Measurements from ENCODE around the gene HHAT. TPM values are rescaled to one million over a fixed set of nuclear protein-coding genes. Genes with fewer than 3 reads are reported as not detected.

Gene HHAT
- total and polyA plus RNA-seq, 4 donors: 1.2 to 11.3 (median 3.8) TPM

DNA sequence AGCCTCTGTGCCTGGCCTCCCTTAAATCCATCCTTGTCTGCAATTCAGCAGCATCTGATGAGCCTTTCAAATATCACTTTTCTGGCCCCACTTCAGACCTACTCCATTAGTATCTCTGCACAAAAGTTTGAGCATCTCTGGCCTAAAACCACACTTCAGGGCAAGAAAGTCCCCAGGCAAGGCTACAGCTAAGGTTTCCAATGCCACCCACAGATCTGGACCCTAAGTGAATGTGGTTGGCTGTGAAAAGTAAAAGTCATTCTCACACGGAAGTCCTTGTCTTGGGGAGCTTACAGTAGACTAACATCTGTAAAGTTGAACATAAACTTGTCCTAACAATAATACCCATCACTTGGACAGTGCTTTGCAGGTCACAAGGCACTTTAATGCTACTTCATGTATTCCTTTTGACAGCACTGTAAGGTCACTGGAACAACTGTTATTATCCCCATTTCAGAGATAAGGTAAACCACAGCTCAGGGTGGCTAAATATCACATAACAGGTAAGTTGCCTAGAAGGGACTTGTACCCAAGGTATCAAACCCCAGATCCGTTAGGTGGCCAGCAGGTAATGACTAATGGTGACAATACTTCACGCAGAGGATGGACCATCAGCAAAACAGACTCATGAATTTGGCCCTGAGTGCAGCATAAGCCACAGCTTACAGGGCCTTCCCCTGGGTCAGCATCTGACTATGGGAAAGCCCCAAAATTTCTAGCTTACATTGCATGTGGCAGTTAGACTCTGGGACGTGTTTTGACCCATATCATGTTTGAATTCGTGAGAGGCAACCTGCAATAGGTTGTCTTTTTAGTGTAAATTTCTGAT lies 356.0 kb downstream of the HHAT start:
- Histone ChIP-seq H3K27ac (ENCODE audit: low read depth in 1 of 2, low read length in 1 of 2) (no peak overlapping the region), H3K4me3 (no peak overlapping the region), H3K4me1 (ENCODE audit: control insufficient read depth in 5 of 5, insufficient read depth in 5 of 5, low read length in 5 of 5) (no peaks in the 10 kb centered on the region), H3K27me3 (ENCODE audit: control insufficient read depth in 3 of 3, insufficient read depth in 3 of 3, low read length in 2 of 3) (no peaks in the 10 kb centered on the region), H3K9ac (ENCODE audit: insufficient read depth in 1 of 2, low read length in 2 of 2) (no peak overlapping the region), H3K9me3 (ENCODE audit: control insufficient read depth in 4 of 4, insufficient read depth in 3 of 4, low read length in 3 of 4) (no peaks in the 10 kb centered on the region), H3K36me3 (ENCODE audit: control insufficient read depth in 4 of 4, insufficient read depth in 4 of 4, low read length in 4 of 4) (no peaks in the 10 kb centered on the region)
- no peak for ATAC-seq (ENCODE audit: insufficient read depth, low FRiP score)
- WGBS, 2 donors: 62 to 85% methylated on average over 5 of the region's 5 CpGs
- DNase-seq: no peak
- TF ChIP-seq, protein P1, sequence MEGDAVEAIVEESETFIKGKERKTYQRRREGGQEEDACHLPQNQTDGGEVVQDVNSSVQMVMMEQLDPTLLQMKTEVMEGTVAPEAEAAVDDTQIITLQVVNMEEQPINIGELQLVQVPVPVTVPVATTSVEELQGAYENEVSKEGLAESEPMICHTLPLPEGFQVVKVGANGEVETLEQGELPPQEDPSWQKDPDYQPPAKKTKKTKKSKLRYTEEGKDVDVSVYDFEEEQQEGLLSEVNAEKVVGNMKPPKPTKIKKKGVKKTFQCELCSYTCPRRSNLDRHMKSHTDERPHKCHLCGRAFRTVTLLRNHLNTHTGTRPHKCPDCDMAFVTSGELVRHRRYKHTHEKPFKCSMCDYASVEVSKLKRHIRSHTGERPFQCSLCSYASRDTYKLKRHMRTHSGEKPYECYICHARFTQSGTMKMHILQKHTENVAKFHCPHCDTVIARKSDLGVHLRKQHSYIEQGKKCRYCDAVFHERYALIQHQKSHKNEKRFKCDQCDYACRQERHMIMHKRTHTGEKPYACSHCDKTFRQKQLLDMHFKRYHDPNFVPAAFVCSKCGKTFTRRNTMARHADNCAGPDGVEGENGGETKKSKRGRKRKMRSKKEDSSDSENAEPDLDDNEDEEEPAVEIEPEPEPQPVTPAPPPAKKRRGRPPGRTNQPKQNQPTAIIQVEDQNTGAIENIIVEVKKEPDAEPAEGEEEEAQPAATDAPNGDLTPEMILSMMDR (IDR thresholded peaks at IDR 0.05; ENCODE audit: control extremely low read depth, extremely low read depth): no peak

DNA sequence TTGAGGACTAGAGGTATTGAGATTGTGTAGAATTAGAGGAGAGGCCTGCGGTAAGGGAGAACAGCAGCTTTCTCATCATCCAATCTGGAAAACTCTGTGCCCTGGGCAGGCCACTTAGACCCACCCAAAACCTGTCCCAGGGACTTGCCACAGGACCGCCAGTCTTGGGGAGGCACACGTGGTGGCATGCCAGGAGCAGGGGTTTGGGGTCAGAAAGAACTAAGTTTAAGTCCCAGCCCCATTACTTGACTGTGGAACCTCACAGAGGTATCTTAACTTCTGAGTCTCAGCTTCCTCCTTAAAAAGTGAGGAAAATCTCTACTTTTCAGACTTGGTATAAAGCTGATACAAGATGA lies 356.6 kb downstream of the HHAT start:
- H3K4me1 ChIP-seq (ENCODE audit: control insufficient read depth in 5 of 5, insufficient read depth in 5 of 5, low read length in 5 of 5): no peaks in the 10 kb centered on the region
- DNase-seq: no peak
- H3K4me3 ChIP-seq: no peak overlapping the region
- H3K36me3 ChIP-seq (ENCODE audit: control insufficient read depth in 4 of 4, insufficient read depth in 4 of 4, low read length in 4 of 4): no peaks in the 10 kb centered on the region
- no peak overlapping the region for H3K27ac ChIP-seq (ENCODE audit: low read depth in 1 of 2, low read length in 1 of 2)
- TF ChIP-seq, protein P1 (IDR thresholded peaks at IDR 0.05; ENCODE audit: control extremely low read depth, extremely low read depth): no peak
- ATAC-seq (ENCODE audit: insufficient read depth, low FRiP score): no peak
- H3K9ac ChIP-seq (ENCODE audit: insufficient read depth in 1 of 2, low read length in 2 of 2): no peak overlapping the region
- WGBS, 2 donors: 89 to 95% methylated on average over 3 of the region's 3 CpGs
- H3K9me3 ChIP-seq (ENCODE audit: control insufficient read depth in 4 of 4, insufficient read depth in 3 of 4, low read length in 3 of 4): no peaks in the 10 kb centered on the region
- no peaks in the 10 kb centered on the region for H3K27me3 ChIP-seq (ENCODE audit: control insufficient read depth in 3 of 3, insufficient read depth in 3 of 3, low read length in 2 of 3)

DNA sequence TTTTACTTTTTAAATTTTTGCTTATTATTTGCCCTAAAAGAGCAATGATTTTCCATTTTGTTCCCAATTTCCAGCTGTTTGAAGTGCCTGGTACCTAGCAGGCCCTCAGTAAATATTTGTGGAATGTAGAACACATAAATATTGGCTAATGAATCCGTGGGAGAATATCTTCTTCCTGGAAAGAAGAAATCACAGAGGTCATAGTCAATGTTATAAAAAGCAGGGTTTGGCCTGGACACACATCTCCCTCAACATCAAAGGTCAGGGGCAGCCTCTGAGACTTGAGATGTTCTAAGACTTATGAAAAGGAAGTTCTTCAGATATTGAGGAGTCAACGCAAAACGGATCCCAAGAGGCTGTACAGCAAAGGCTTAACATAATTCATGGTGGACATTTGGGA lies 358.1 kb downstream of the HHAT start:
- ATAC-seq (ENCODE audit: insufficient read depth, low FRiP score) (no peak), DNase-seq (no peak)
- Histone ChIP-seq H3K4me3 (no peak overlapping the region), H3K9me3 (ENCODE audit: control insufficient read depth in 4 of 4, insufficient read depth in 3 of 4, low read length in 3 of 4) (no peaks in the 10 kb centered on the region), H3K36me3 (ENCODE audit: control insufficient read depth in 4 of 4, insufficient read depth in 4 of 4, low read length in 4 of 4) (no peaks in the 10 kb centered on the region), H3K9ac (ENCODE audit: insufficient read depth in 1 of 2, low read length in 2 of 2) (no peak overlapping the region), H3K27ac (ENCODE audit: low read depth in 1 of 2, low read length in 1 of 2) (no peak overlapping the region), H3K27me3 (ENCODE audit: control insufficient read depth in 3 of 3, insufficient read depth in 3 of 3, low read length in 2 of 3) (no peaks in the 10 kb centered on the region), H3K4me1 (ENCODE audit: control insufficient read depth in 5 of 5, insufficient read depth in 5 of 5, low read length in 5 of 5) (no peaks in the 10 kb centered on the region)
- 40 to 63% methylated on average over 3 of the region's 3 CpGs for WGBS, 2 donors
- TF ChIP-seq, protein P1 (IDR thresholded peaks at IDR 0.05; ENCODE audit: control extremely low read depth, extremely low read depth): no peak
